PC-3 (cell line): ENCODE results near the gene HOXD3. TPM values are rescaled to one million over a fixed set of nuclear protein-coding genes. Genes with fewer than 3 reads are reported as not detected.

Source experiments
- ATAC-seq: fragments of 200-7000 bp; cut with Tn5 transposase; 2 replicates; pipeline ENCODE4 v1.9.1; 2020; ENCODE audit warnings: mild to moderate bottlenecking, moderate library complexity
- BruUV-seq: library from RNA; stranded (reverse); fragments of 400-500 nt; replicated peaks from 2 replicates; lab custom pipeline; 2021; lab: Mats Ljungman, UMichigan
- CTCF ChIA-PET: fragments of 300-600 bp; sonication (Branson Sonifier 250); formaldehyde crosslinking; loops from one replicate; lab custom pipeline; 2022; ENCODE audit warnings: antibody characterized with exemption; lab: Charles Lee
- POLR2A ChIA-PET: fragments of 300-600 bp; sonication (Branson Sonifier 250); formaldehyde crosslinking; loops from one replicate; lab custom pipeline; 2022; ENCODE audit warnings: antibody characterized with exemption; ENCODE audit not compliant: unreplicated experiment; lab: Charles Lee
- DNase-seq: peaks from one replicate; pipeline ENCODE4 v3.0.0-alpha.2; 2015
- H2AFZ ChIP-seq: fragments of 300-600 bp; sonication (generic); 2 replicates; pipeline ENCODE4 v1.6.0; 2016; ENCODE audit warnings: antibody characterized with exemption, low read length
- H3F3A ChIP-seq: fragments of 300-600 bp; sonication (generic); one replicate; pipeline ENCODE4 v1.6.0; 2017; ENCODE audit warnings: antibody characterized with exemption, low read length, control low read depth, mild to moderate bottlenecking; ENCODE audit not compliant: unreplicated experiment
- H3K27ac ChIP-seq: fragments of 300-600 bp; sonication (generic); 2 replicates; pipeline ENCODE4 v1.5.1; 2016; ENCODE audit warnings: mild to moderate bottlenecking, low read length
- H3K27me3 ChIP-seq: fragments of 300-600 bp; sonication (generic); 2 replicates; pipeline ENCODE4 v1.6.1; 2016; ENCODE audit warnings: low read length, mixed read lengths
- H3K36me3 ChIP-seq: fragments of 300-600 bp; sonication (generic); 2 replicates; pipeline ENCODE4 v1.6.1; 2016; ENCODE audit warnings: low read depth, mixed run types, low read length, mixed read lengths
- H3K4me1 ChIP-seq: fragments of 300-600 bp; sonication (generic); 2 replicates; pipeline ENCODE4 v1.5.1; 2016; ENCODE audit warnings: low read length; ENCODE audit not compliant: insufficient read depth
- H3K4me2 ChIP-seq: fragments of 300-600 bp; sonication (generic); 2 replicates; pipeline ENCODE4 v1.6.0; 2016; ENCODE audit warnings: low read length
- H3K4me3 ChIP-seq: fragments of 300-600 bp; sonication (generic); 2 replicates; pipeline ENCODE4 v1.5.1; 2016; ENCODE audit warnings: mild to moderate bottlenecking, low read length, mixed read lengths
- H3K79me2 ChIP-seq: fragments of 300-600 bp; sonication (generic); 2 replicates; pipeline ENCODE4 v1.6.1; 2017; ENCODE audit warnings: low read length, mixed read lengths
- H3K9ac ChIP-seq: fragments of 300-600 bp; sonication (generic); 2 replicates; pipeline ENCODE4 v1.6.0; 2016; ENCODE audit warnings: mild to moderate bottlenecking, low read length
- H3K9me2 ChIP-seq: fragments of 300-600 bp; sonication (generic); replicated peaks from 2 replicates; pipeline ENCODE4 v1.6.1; 2016; ENCODE audit warnings: mixed run types, low read length, mixed read lengths
- H3K9me3 ChIP-seq: fragments of 300-600 bp; sonication (generic); 2 replicates; pipeline ENCODE4 v1.6.1; 2016; ENCODE audit warnings: low read length, mixed read lengths
- H4K20me1 ChIP-seq: fragments of 300-600 bp; sonication (generic); 2 replicates; pipeline ENCODE4 v1.6.1; 2016; ENCODE audit warnings: low read length, mixed read lengths
- CTCF ChIP-seq: fragments of 300-600 bp; sonication (generic); conservative IDR thresholded peaks from 2 replicates; pipeline ENCODE4 v1.5.1; 2017; ENCODE audit warnings: antibody characterized with exemption, low read depth, mild to moderate bottlenecking, low read length
- EZH2 ChIP-seq: fragments of 300-600 bp; sonication (generic); IDR thresholded peaks from one replicate; pipeline ENCODE4 v1.6.1; 2017; ENCODE audit warnings: antibody characterized with exemption, mild to moderate bottlenecking, low read length; ENCODE audit not compliant: unreplicated experiment
- EZH2phosphoT487 ChIP-seq: fragments of 300-600 bp; sonication (generic); IDR thresholded peaks from 2 replicates; pipeline ENCODE4 v1.6.1; 2018; ENCODE audit warnings: mild to moderate bottlenecking, antibody characterized with exemption, low read length, borderline replicate concordance
- intact Hi-C: fragments of 100-400 bp; cut with micrococcal nuclease; formaldehyde crosslinking; loops from 2 replicates; pipeline ENCODE4 v1.9.0; 2023
- total RNA-seq: library from RNA; depleted of rRNA; stranded (reverse); fragments of >200 nt; gene quantifications from 2 replicates; pipeline ENCODE4 v1.2.3, GENCODE V29; 2014

The HOXD3 gene
- total RNA-seq, 1 experiment from 2014 or later: 4.4 TPM

GRCh38 chr2:176164201-176164600, 7.1 kb downstream of the HOXD3 start:
- Histone ChIP-seq H3K9me3 (no peaks in the 10 kb centered on the region), H3K36me3 (no peaks in the 10 kb centered on the region), H3K4me3 (no peak overlapping the region), H3K4me2 (no peak overlapping the region), H3K79me2 (no peaks in the 10 kb centered on the region), H3K27ac (no peak overlapping the region), H2AFZ (no peak overlapping the region), H3K27me3 (no peaks in the 10 kb centered on the region), H3F3A (no peaks in the 10 kb centered on the region), H3K4me1 (no peaks in the 10 kb centered on the region), H3K9ac (no peak overlapping the region), H4K20me1 (no peaks in the 10 kb centered on the region), H3K9me2 (no peaks in the 10 kb centered on the region)
- intact Hi-C loops: no loop called here
- DNase-seq: no peak
- TF ChIP-seq EZH2: no peak
- no peak for TF ChIP-seq CTCF
- no peak for TF ChIP-seq EZH2phosphoT487
- ChIA-PET POLR2A (no interaction called here), CTCF (no interaction called here)
- no peak for ATAC-seq
- no TSS peak for BruUV-seq

GRCh38 chr2:176164611-176165369, 7.7 kb downstream of the HOXD3 start:
- TF ChIP-seq CTCF (no peak), EZH2phosphoT487 (no peak), EZH2 (no peak)
- Histone ChIP-seq H3K9me2 (no peaks in the 10 kb centered on the region), H2AFZ (no peak overlapping the region), H3K4me2 (no peak overlapping the region), H3K4me3 (no peak overlapping the region), H3K4me1 (no peaks in the 10 kb centered on the region), H3K27me3 (no peaks in the 10 kb centered on the region), H3K27ac (no peak overlapping the region), H4K20me1 (no peaks in the 10 kb centered on the region), H3K9ac (no peak overlapping the region), H3K79me2 (no peaks in the 10 kb centered on the region), H3K36me3 (no peaks in the 10 kb centered on the region), H3F3A (no peaks in the 10 kb centered on the region), H3K9me3 (no peaks in the 10 kb centered on the region)
- intact Hi-C loops: no loop called here
- DNase-seq (no peak), ATAC-seq (no peak)
- BruUV-seq: no TSS peak
- POLR2A ChIA-PET: no interaction called here
- CTCF ChIA-PET: no interaction called here

- Histone ChIP-seq H3K9me3 (no peaks in the 10 kb centered on the region), H3K36me3 (no peaks in the 10 kb centered on the region), H3K27ac (no peak overlapping the region), H3K4me3 (no peak overlapping the region), H3K27me3 (no peaks in the 10 kb centered on the region), H3K4me1 (no peaks in the 10 kb centered on the region), H3K9ac (no peak overlapping the region), H4K20me1 (no peaks in the 10 kb centered on the region), H3K9me2 (no peaks in the 10 kb centered on the region), H3K79me2 (no peaks in the 10 kb centered on the region), H3K4me2 (no peak overlapping the region), H2AFZ (no peak overlapping the region), H3F3A (no peaks in the 10 kb centered on the region)
- CTCF ChIA-PET: no interaction called here
- intact Hi-C loops: no loop called here
- POLR2A ChIA-PET: no interaction called here
- ATAC-seq (no peak), DNase-seq (no peak)
- BruUV-seq: no TSS peak
- no peak for TF ChIP-seq EZH2phosphoT487
- no peak for TF ChIP-seq EZH2
Observed at GRCh38 chr2:176165370-176166050, 8.4 kb downstream of the HOXD3 start.
